Peyer's patch (tissue), 4 donors: ENCODE results near the gene SCAMP2.

Experiments
- POLR2A ChIP-seq, 2 donors: fragments of 450-650 bp; IDR thresholded peaks; one replicate each; pipeline ENCODE4 v1.5.1; 2017; ENCODE audit warnings: antibody characterized with exemption in 2 of 2, mild to moderate bottlenecking in 2 of 2, moderate library complexity in 2 of 2
- TF ChIP-seq, protein P1 (sequence below), 6 experiments: fragments of 450-650 bp in 4 of 6; fragments of 200-600 bp in 2 of 6; sonication (generic) in 1 of 6; IDR thresholded peaks; one replicate each; pipeline ENCODE4 v1.5.1; 2017 to 2019; ENCODE audit warnings: antibody characterized with exemption in 6 of 6, mild to moderate bottlenecking in 3 of 6, moderate library complexity in 1 of 6

DNA sequence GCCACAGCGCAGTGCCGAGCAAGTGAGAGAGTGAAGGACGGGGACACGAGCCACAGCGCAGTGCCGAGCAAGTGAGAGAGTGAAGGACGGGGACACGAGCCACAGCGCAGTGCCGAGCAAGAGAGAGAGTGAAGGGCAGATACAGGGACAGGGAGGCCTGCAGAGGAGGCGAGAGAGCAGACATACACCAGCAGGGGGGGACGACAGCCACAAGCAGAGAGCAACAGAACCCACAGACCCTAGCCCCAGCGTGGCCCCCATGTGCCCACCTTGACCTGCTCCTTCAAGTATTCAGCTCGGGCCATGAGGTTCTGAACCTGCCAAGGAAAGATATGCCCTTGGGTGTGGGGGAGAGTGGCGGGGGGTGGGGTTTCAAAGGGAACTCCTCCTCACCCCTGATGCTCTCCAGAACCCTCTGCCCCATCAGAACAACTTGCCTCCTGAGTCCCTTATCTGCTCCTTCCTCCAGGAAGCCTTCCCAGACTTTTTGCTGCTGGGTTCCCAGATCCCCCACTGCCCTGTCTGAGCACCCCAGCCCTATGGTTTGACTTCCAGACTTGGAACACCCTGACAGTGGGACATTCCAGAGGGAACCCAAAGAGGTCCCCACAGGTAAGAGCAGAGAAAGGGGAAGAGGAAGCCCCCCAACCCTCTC, 35.6 kb downstream of the SCAMP2 start:
- TF ChIP-seq, protein P1, sequence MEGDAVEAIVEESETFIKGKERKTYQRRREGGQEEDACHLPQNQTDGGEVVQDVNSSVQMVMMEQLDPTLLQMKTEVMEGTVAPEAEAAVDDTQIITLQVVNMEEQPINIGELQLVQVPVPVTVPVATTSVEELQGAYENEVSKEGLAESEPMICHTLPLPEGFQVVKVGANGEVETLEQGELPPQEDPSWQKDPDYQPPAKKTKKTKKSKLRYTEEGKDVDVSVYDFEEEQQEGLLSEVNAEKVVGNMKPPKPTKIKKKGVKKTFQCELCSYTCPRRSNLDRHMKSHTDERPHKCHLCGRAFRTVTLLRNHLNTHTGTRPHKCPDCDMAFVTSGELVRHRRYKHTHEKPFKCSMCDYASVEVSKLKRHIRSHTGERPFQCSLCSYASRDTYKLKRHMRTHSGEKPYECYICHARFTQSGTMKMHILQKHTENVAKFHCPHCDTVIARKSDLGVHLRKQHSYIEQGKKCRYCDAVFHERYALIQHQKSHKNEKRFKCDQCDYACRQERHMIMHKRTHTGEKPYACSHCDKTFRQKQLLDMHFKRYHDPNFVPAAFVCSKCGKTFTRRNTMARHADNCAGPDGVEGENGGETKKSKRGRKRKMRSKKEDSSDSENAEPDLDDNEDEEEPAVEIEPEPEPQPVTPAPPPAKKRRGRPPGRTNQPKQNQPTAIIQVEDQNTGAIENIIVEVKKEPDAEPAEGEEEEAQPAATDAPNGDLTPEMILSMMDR (IDR thresholded peaks at IDR 0.05): no peak
- TF ChIP-seq POLR2A (IDR thresholded peaks at IDR 0.05): no peak
